Activated CD4-positive, alpha-beta T cell treated with anti-CD3 and anti-CD28 coated beads, Interleukin-2, Interleukin-6, amounts not matched to agents 100 ng/mL and 50 ng/mL, durations not matched to agents 16 hours and 8 hours (primary cell): Measurements from ENCODE around the gene SLC29A3.

ENCODE experiments used
- DNase-seq: peaks from one replicate; pipeline ENCODE4 v3.0.0-alpha.2; 2020

SLC29A3 gene

DNA sequence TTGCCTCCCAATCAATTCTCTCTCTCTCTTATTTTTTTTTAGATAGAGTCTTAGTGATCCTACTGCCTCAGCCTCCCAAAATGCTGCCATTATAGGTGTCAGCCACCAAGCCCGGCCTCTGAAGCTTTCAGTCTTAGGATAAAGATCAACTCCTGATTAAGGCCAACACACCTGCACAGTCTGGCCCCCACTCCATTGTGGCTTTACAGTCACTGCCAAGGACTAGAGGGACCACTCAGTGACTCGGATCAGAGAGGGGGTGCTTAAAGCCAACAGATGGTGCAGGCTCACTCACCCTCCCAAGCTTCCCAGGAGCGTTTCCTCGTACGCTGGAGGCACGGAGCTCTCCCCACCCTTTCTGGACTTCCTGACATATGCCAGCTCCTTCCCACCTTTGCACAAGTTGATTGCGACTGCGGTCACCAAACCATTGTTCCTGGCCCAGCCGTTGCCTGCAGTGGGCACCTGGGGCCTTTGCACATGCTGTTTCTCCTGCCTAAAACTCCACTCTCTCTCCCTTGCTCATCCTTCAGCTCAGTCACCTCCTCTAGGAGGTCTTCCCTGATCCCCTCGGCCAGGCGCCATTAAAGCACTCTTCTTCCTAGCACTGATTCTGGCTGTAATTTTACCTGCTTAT, 76.0 kb downstream of the SLC29A3 start:
- DNase-seq, result no peak

GRCh38 chr10:71395621-71396020, 76.6 kb downstream of the SLC29A3 start:
- no peak for DNase-seq

DNA sequence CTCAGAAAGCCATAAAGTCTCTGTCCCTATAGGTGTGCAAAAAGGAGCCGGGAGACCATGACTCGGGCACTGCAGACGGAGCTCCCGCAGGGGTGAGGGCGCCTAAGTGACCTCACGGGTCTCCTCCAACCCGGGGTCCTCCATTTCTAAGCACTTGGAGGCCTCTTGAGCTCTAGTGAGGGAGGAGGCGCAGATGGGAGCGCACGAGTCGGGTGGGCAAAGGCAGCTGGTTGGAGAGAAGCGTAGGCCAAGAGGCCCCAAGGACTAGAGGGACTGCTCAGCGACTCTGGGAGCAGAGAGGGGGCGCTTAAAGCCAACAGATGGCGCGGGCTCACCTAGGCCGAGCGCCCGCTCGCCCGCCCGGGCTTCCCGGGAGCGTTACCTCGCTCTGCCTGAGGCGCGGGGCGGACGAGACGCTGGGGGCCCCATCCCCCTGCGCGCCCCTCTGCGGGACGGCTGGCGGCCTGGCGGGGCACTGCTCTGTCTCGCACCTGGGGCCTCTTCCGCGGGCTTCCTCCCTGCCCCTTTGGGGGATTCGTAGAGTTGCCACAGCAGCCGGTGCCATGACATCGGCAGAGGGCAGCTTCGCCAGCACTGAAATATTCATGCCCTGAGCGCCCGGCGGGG, 77.1 kb downstream of the SLC29A3 start:
- DNase-seq, result peak; percentile 14

GRCh38 chr10:71396711-71397295, 77.7 kb downstream of the SLC29A3 start, which contains the start of gene CDH23:
Gene CDH23 (plus strand): TSS chr10:71396920. CDS start chr10:71439832, 42,912 bp downstream.
- DNase-seq, result no peak

DNA sequence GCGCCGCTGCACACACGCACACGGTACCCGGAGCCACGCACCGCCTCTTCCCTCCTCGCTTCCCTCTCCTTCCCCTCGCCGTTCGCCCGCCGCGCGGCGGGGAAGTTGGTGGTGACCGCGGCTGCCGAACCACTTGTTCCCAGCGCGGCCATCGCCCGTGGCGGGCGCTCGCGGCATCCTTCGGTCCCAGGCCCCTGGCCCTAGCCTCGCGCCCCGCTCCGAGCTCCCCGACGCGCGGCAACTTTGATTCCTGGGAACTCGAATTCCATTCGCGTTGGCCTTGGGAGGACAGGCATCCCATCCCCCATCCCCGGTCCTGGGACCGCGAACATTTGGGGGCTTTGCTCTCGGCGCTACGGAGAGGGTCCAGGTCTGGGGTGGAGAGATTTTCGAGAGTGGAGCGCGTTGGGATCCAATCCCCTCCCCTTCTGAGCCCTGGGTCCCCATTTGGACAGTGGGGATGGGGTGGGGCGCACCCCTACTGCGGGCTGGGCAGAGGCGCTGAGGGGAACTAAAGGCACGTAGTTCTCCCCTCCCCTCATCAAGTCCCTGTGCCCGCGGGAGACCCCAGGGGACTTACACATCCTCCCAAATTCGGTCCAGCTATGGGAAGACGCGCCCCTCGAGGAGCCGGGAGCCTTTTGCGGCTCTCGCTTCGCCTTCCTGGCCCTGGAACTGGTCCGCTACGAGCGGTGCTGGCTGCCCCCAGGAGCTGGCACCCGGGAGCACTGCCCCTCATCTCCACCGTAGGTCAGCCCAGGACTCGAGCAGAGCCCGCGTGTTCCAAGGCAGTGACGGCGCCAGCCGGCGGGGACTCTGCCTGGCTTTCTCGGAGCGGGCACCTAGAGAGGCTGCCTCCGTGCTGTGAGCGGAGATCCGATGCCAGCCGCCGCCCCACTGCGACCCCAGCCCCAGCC, 78.5 kb downstream of the SLC29A3 start:
- DNase-seq, result no peak

DNA sequence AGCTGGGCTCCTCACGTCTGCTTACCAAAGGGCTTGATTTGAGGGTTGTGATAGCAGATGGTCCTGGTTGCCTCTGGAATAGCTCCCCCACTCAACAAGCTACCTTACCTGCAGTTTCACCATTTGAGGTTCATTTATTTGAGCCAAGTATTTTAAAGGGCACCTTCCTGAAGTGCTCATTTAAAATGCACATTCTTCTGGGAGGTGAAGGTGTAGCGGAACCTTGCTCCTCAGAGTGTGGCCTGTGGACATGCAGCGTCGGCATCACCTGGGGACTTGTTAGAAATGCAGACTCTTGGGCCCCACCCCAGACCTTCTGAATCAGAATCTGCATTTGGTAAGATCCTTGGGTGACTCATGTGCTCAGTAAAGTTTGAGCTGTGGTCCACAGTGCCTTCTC, 79.9 kb downstream of the SLC29A3 start:
- DNase-seq, result no peak

GRCh38 chr10:71399946-71400345, 80.9 kb downstream of the SLC29A3 start:
- no peak for DNase-seq

GRCh38 chr10:71401056-71401455, 82.0 kb downstream of the SLC29A3 start:
- no peak for DNase-seq

GRCh38 chr10:71402005-71402404, 82.9 kb downstream of the SLC29A3 start:
- no peak for DNase-seq

- no peak for DNase-seq
These were observed 85.6 kb downstream of the SLC29A3 start for GRCh38 chr10:71404503-71405295.

DNA sequence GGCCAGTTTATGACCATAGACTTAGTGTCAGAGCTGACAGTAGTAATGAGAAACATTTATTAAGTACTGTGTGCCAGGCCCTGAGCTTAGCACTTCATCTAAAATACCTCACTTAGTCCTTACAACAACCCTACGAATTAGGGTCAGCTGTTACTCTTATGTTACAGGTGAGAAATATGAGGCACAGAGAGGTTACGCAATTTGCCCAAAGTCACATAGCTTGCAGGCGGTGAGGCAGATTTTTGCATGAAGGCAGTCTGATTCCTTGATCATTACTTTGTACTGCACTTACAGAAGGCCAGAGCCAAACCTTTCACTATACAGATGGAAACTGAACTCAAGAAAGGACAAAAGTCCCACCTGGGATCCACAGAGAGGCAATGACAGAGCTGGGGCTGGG, 87.8 kb downstream of the SLC29A3 start:
- DNase-seq, result no peak

- no peak for DNase-seq
These were observed 89.6 kb downstream of the SLC29A3 start for GRCh38 chr10:71408436-71409225.

GRCh38 chr10:71409516-71410104, 90.6 kb downstream of the SLC29A3 start:
- no peak for DNase-seq
